Fibroblast of pulmonary artery (primary cell): ENCODE measurements around the gene CDC42BPA.
"Not testable (repeated sequence)": the region's sequence is repeated elsewhere in the genome, so short reads cannot be mapped to it uniquely, and the experiment has no call there.

ENCODE experiments used
- DNase-seq: peaks from one replicate; pipeline ENCODE4 v3.0.0-alpha.2; 2010; ENCODE audit warnings: low read depth
- H3K4me3 ChIP-seq: replicated peaks from 2 replicates; pipeline ENCODE4 v1.5.1; 2011; ENCODE audit warnings: low read depth, mild to moderate bottlenecking, control low read depth, low read length, moderate library complexity
- CTCF ChIP-seq: IDR thresholded peaks from 2 replicates; pipeline ENCODE4 v1.5.1; 2011; ENCODE audit warnings: mild to moderate bottlenecking, control low read depth, low read length, inconsistent platforms; ENCODE audit errors: missing control alignments

CDC42BPA gene

GRCh38 chr1:227357927-227358302 lies 39.6 kb upstream of the CDC42BPA start:
- H3K4me3 ChIP-seq = no peak overlapping the region
- DNase-seq = no peak
- TF ChIP-seq CTCF = no peak

GRCh38 chr1:227357171-227357926 lies 39.1 kb upstream of the CDC42BPA start:
- peak overlapping the region; percentile 8 for H3K4me3 ChIP-seq
- peak; percentile 95 for DNase-seq
- TF ChIP-seq CTCF = no peak

- TF ChIP-seq CTCF = no peak
- no peak overlapping the region for H3K4me3 ChIP-seq
- no peak for DNase-seq
Measured at GRCh38 chr1:227356620-227357146, 38.4 kb upstream of the CDC42BPA start.

GRCh38 chr1:227355542-227356245 lies 37.4 kb upstream of the CDC42BPA start:
- TF ChIP-seq CTCF = no peak
- no peak for DNase-seq
- no peak overlapping the region for H3K4me3 ChIP-seq

- no peak for TF ChIP-seq CTCF
- no peak for DNase-seq
- H3K4me3 ChIP-seq = no peak overlapping the region
Measured at GRCh38 chr1:227353186-227353585, 34.9 kb upstream of the CDC42BPA start.

GRCh38 chr1:227352164-227352563 lies 33.9 kb upstream of the CDC42BPA start:
- H3K4me3 ChIP-seq = not testable (repeated sequence)

GRCh38 chr1:227351443-227351842 lies 33.2 kb upstream of the CDC42BPA start:
- TF ChIP-seq CTCF = no peak
- no peak overlapping the region for H3K4me3 ChIP-seq
- DNase-seq = peak; percentile 68

More at GRCh38 chr1:227352164-227352563, 33.9 kb upstream of the CDC42BPA start:
- not testable (repeated sequence) for DNase-seq
